ENCODE measurements around the gene CELF5.

CELF5 gene

DNA sequence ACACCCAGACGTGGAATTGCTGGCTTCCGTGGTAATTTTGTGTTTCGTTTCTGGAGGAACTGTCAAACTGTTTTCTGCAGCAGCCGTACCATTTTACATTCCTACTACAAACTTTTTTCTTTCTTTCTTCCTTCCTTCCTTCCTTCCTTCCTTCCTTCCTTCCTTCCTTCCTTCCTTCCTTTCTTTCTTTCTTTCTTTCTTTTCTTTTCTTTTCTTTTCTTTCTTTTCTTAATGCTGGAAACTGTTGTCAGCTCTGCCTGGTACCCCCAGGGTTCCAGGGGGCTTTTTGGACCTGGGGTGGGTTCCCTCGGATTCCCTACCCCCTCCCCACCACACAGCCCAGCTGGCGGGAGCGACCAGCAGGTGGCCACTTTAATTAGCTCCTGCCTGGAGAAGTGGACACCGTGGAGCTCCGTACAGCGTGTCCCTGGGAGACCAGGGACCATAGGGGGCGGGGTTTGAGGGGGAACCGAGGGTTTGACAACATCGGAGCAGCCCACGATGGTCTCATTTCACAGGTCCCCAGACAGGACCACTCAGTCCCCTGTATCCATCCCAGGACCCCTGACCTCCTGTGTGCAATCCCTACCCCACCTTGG is 24.4 kb downstream of the CELF5 start:
- DNase-seq: no peak

DNA sequence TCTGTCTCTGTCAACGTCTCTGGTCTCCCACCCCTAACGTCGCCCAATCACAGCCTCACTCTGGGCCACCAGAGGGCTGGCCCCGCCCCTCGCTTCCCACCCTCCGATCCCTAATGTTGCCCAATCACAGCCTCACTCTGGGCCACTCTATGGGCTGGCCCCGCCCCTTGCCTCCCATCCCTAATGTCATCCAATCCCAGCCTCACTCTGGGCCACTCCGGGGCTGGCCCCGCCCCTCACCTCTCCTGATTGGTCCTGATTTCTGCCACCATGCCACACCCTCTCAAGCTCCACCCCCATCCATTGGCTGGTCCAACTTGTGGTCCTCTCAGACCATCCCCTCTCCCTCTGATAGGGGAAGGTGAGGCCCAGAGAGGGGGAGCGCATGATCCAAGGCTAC is 24.9 kb downstream of the CELF5 start:
- DNase-seq: no peak

DNA sequence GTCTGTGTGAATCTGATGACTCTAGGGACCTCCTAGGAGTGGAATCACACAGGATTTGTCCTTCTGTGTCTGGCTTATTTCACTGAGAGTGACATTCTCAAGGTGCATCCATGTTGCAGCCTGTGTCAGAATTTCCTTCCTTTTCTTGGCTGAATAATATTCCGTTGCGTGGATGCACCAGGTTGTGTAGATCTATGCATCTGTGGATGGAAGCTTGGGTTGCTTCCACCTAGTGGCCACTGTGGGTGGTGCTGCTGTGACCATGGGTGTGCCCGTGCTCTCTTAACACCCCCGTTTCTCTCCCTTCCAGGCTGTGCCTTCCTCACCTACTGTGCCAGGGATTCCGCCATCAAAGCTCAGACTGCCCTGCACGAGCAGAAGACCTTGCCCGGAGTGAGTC is 26.2 kb downstream of the CELF5 start:
- DNase-seq: no peak

DNA sequence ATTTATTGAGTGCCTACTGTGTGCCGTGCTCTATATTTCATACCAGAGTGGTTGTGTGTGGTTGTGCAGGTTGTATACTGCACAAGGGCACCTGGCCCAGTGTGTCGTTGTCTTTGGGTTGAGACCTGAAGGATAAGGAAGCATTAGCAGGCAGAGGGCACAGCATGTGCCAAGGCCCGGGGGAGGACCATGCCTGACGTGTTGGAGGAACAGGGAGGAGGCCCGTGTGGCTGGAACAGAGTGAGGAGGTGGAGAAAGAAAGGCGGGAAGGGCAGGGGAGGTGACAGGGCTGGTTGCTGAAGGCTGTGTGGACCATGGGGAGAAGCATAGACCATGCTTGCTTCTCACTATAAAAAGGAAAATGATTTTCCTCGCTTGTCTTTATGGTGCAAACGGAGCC is 26.8 kb downstream of the CELF5 start:
- DNase-seq: no peak

DNA sequence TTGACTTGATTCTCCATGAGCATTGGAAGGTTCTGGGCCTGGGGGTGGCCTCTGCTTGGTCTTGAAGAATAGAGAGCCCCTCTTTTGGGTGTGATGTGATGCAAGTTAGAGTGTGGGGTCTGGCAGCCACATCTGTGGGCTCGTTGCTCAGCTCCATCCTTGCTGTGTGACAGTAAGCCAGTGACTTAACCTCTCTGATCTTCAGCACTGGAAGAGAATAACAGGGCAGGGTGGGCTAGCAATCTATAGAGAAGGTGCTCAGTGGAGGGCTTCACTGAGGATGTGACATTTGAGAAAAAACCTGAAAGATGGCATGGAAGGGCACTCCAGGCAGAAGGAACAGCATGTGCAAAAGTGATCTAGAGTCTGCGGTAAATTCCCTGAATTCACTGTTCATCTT is 28.2 kb downstream of the CELF5 start:
- no peak for DNase-seq

DNA sequence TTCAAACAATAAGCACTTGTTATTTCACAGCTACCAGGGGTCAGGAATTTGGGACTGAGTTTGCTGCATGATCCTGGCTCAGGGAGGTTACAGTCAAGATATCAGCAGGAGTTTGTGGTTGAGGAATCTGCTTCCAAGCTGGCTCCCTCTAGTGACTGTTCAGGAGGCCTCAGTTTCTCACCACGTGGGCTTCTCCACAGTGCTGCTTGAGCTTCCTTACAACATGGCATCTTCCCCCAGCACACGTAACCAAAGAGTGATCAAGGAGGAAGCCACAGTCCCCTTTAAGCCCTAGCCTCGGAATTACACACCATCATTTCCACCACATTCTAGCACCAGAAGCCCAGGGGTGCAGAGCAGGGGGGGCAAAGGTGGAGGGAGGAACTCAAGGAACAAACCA is 28.8 kb downstream of the CELF5 start:
- no peak for DNase-seq

DNA sequence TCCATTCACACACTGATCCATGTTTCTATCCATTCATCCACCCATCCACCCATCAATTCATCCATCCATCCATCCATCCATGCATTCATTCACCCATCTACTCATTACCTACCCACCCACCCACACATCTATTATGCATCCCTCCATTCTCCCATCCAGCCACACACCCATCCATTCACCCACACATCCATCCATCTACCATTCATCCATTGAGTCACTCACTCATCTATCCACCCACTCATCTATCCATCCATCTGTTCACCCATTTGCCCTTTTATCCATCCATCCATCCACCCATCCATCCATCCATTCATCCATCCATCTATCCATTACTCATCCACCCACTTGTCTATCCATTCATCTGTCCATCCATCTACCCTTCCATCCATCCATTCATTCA is 30.1 kb downstream of the CELF5 start:
- no peak for DNase-seq

DNA sequence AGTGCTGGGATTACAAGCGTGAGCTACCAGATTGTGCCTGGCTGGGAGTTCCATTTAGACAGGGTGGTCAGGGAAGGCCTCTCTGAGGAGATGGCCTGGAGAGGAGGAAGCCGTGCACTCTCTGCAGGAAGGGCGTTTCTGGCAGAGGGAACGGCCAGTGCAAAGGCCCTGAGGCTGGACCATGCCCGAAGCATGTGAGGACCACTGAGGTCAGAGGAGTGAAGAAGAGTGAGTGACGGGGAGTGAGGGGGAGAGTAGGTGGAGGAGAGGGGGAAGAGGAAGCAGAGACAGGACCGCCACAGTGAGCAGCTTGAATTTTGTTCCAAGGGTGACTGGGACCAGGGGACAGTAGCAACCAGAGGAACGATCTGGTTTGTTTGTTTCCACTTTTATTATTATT is 32.6 kb downstream of the CELF5 start:
- no peak for DNase-seq

DNA sequence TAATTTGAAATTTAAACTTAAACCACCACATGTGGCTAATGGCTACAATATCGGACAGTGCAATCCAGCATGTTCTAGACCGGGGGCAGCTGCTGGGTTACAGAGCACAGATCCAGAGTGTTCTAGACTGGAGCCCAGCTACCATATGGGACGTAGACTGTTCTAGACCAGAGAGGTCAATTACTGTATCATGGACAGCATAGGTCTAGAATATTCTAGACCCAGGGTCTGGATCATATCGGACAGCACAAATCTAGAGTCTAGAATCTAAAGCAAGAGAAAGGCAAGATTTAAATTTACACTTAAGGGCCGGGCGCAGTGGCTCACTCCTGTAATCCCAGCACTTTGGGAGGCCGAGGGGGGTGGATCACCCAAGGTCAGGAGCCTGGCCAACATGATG is 37.9 kb downstream of the CELF5 start:
- no peak for DNase-seq

DNA sequence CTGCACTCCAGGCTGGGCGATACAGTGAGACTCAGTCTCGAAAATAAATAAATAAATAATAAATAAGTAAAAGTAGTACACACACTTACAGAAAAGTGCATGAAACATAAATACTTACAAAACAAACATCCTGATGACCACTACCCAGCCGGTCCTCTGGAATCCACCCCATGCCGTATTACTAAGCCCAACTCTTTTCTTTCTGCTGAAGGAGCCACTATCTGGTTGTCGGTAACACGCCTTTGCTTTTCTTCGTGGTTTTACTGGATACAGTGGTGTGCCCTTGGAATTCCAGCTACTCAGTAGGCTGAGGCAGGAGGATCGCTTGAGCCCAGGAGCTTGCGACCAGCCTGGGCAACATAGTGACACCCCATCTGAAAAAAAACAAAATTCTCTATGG is 39.4 kb downstream of the CELF5 start:
- no peak for DNase-seq

DNA sequence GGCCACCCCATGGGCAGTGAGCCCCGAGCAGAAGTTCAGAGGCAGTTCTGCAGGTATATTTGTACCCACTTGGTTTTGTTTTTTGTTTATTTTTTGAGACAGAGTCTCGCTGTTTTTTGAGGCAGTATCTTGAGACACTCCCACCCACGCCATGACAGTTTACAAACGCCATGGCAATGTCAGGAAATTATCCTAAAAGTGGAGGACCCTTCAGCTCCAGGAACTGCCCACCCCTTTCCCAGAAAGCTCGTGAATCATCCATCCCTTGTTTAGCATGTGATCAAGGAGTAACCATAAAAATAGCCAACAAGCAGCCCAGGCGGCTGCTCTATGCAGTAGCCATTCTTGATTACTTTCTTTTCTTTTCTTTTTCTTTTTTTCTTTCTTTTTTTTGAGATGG is 41.0 kb downstream of the CELF5 start:
- DNase-seq: no peak

DNA sequence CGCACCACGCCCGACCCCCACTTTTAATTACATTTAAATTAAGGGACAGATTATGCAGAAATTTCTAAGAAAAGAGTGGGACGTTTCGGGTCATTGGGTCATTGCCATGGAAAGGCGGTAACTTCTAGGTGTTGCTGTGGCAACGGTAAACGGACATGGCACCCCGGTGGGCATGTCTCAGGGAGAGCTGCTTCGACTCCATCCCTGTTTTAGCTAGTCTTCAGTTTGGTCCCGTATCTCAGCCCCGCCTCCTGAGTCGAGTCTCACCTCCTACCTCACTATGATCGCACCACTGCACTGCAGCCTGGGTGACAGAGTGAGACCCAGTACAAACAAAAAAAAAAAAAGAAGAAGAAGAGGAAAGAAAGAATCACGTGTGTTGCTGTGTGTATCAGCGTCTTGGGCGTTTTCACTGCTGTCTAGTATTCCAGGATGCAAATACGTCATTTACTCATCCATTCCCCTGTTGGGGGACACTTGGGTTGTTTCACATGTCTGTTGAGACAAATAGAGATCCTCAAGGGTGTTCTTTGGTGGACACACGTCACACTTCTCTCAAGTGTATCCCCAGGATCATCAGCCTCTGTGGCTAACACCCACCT is 41.7 kb downstream of the CELF5 start:
- no peak for DNase-seq

DNA sequence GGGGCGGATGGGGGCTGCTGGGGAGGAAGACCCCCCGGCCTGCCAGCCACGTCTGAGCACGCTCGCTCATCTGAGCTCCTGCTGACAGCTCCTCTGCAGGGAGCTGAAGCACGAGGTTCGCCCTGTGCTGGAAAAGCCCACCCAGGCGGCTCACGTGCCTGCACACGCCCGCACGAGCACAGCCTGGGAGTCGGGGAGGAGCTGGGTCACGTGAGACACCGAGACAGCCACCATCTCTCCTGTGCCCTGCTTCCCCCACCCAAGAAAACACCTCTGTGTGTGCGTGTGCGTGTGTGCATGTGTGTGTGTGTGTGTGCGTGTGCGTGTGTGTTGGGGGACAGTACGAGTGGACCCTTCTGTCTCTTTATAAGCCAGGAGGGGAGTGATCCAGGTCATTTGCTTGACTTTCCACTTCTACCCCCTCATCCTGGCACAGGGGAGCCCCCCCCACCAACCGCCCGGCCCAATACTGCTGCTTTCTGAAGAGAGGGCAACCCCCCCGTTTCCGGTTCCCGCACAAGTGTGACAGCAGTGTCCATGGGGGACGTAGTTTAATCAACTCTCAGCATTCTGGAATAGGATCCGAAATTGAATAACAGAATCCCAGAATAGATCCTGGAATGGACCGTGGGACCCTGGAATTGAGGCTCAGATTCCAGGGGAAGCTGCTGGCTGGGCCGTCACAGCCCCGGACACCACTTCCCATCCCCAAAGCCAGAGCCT is 42.5 kb downstream of the CELF5 start:
- no peak for DNase-seq

DNA sequence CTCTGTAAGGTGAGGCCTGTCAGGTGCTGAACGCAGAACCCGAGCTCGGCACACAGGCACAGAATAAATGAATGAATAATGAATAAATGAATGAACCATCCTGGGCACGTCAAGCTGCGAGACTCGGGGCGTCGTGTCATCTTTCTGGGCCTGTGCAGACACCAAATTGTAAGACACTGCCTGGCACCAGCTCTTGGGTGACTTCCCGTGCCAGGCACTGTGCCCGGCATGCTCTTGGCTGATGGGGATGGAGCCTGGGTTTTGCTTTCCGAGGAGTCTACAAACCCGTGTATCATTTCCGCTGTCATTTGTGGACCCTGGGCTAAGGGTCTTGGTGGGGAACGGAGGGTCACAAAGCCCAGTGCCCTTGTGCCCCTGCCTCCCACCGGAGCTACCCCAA is 43.9 kb downstream of the CELF5 start:
- no peak for DNase-seq

DNA sequence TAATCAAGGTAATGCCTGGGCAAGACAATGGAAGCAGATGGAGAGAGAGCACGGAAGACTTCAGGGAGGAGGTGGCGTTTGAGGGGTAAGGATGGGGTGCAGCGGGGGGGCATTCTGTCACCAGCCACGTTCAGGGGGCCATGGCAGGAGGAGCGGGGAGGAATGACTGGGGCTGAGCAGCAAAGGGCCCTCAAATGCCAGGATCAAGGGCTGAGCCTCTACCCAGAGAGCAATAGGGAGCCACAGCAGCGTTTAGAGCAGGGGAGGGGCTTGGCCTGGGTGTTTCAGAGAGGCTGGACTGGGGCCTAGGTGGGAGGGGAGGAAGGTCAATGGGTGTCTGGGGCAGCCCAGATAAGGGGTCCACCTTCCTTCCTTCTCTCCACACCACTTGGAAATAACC is 44.3 kb downstream of the CELF5 start:
- DNase-seq: no peak

DNA sequence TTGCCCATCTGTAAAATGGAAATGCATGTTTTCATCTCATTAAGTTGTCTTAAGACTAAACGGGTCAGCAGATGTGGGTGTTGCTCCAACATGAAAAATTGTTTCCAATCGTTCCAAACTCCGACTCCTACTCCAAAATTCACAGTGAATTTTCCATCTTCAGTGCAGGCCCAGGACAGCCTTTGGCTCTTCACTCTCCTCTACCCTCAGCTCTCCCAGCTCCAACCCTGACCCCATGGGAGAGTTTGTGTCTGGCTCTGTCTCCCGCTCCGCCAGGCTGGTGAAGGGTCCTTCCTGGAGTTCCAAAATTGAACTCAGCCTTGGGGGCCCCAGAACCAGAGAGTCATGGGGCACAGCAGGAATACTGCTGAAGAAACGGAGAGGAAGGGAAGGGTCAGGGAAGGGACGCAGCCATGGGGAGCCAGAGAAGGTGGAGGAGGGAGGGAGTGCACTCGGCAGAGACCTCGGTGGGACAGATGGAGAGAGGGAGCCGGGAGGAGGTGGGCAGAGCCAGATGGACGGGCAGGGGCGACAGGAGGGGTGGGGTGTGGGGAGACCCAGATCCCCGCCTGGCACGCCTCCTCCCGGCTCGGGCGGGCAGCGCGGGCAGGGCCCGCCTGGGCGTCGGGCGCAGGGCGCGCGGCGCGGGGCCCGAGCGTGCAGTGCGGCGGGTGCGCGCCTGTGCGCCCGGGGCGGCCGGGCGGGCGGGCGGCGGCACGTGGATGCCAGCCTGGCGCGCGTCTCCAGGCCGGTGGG is 45.6 kb downstream of the CELF5 start:
- no peak for DNase-seq

DNA sequence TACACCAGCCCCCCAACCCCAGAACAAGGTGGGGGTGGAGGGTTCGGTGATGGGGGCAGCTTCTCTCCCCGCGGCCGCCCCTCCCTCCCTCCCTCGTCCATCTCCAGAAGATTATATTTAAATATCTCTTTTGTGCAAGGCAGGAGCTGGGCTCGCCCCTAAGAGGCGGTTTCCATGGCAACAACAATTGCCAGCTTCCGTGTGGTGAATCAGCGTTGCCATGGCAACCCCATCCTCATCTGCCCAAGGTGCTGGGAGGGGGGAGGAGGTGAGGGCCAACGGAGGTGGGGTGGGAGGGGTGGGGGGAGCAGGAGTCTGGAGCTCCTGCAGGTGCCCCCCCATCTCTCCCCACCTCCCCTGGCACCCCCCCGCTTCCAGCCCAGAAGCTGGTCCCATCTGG is 46.4 kb downstream of the CELF5 start:
- DNase-seq: peak; percentile 16

DNA sequence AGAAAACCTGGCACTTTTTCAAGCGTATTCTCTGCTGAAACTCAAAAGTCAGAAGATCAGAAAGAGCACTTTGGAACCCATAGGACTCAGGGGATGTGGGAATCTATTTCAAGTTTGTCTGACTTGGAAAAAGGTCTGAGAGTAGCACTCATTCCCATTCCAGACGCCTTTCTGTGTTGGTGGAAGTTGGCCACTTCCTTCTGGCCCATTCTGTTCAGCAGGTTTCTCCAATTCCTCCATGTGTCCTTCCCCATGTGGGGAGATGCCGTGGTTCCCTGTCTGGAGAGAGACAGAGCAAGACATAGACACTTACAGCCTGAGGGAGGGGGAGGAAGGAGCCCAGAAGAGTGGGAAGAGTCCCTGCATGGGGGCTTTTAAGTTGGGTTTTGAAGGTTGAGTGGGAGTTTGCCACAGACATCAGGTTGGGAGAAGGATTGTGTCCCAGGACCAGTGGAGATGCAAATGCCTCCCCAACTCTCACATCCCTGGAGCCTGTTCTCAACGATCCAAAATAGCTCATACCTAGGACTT is 48.0 kb downstream of the CELF5 start:
- no peak for DNase-seq

DNA sequence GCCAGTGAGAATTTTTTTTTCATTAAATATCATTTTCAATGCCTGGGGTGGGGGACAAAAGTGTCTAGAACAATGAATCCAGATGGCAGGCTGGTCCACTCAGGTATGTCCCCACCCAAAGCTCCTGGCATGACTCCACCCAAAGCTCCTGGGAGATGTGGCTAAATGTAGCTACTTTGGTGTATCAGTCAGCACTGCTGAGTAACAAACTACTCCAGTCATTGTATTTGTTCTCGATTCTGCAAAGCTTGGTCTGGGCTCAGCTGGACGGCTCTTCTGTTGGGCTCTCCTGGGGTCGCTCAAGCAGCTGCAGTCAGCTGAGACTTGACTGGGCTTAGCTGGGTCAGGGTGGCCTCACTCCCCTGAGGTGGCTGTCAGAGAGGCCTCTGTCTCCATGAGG is 48.5 kb downstream of the CELF5 start:
- no peak for DNase-seq

DNA sequence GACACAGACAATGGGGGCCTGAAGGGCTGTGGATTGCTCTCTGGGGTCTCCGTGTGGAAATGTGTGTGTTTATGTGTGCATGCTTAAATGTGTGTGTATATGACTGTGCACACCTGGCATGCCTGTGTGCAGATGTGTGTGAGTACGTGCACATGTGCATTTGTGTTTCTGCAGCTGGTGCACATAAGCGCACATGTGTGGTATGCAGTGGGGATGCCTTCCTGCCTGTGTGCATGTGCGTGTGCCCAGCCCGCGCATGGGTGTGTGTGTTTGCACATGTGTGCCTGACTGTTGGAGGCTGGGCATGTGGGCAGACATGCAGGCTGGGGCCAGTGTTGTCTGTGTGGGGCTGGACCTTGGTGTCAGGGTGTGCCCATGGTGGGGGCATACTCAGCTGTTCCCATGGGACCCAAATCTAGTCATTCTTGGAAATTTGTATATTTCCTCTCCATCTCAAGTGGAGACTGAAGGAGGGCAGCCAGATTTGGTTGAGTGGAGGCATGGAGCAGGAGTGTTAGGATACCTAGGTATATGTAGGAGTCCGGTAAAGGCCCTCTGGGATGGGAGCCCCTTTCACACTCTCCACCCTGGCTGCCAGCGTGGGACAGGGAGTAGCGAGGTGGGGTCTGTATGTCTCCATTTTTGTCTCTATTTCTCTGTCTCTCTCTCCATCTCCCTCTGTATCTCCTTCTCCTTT is 49.9 kb downstream of the CELF5 start:
- DNase-seq: no peak

DNA sequence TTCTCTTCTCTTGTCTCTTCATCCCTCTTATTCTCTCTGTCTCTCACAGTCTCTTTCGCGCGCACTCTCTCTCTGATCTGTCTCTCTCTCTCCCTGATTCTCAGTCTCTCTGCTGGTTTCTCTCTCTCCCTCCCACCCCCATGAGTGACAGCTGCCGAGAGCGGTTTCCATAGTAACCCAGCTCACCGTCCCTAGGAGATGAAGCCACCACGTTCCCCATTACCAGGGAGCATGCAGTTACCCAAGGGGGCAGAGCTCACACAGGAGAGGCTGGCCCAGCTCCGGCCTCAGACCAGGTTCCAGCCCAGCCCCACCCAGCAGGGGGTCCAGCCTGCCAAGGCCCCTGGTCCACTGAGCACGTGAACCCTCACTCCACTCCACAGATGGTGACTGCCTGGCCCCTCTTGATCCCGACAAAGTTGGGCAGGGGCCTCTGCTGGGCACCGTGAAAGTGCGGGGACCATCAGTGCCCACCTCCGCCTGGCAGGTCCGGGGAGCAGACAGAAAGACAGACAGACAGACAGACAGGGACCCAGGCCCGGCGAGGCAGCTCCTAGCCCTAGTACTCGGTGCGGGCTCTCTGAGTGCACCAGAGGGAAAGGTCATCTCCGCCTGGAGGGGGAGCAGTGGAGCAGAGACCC is 50.6 kb downstream of the CELF5 start:
- peak; percentile 18 for DNase-seq

DNA sequence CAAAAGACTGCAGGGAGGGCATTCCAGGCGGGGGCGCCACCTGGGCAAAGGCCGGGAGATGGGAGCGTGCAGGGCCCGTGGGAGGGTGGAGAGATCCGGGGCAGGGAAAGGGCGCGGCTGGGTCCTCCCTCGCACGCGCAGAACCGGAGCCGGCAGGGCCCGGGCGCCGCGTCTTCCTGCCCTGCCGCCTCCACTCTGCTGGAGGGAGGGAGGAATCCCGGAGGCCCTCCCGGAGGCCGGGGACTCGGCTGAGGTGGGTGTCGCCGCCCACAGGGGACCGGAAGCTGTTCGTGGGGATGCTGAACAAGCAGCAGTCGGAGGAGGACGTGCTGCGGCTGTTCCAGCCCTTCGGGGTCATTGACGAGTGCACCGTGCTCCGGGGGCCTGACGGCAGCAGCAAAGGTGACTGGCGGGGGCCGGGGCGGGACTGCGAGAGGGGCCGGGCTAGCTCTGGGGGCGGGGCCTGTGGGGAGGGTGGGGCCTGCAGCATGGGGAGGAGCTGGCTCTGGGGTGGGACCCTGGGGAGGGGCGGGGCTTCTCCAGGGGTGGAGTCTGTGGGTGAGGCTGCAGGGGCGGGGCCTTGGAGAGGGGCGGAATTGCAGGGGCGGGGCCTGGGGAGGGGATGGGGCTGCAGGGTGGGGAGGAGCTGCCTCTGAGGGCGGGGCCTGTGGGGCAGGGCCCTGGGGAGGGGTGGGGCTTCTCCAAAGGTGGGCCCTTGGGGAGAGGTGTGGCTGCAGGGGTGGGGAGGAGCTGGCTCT is 51.3 kb downstream of the CELF5 start:
- DNase-seq: peak; percentile 88

Data from stimulated activated naive CD4-positive, alpha-beta T cell treated with Interleukin-2 at 50 U/mL for 16 hours (primary cell).